Left forelimb (tissue), 1 donor: ENCODE measurements around the gene ARMC8.

Source experiments
- DNase-seq: peaks from one replicate; pipeline ENCODE4 v3.0.0-alpha.2; 2018; ENCODE audit warnings: low spot score

Gene ARMC8

DNA sequence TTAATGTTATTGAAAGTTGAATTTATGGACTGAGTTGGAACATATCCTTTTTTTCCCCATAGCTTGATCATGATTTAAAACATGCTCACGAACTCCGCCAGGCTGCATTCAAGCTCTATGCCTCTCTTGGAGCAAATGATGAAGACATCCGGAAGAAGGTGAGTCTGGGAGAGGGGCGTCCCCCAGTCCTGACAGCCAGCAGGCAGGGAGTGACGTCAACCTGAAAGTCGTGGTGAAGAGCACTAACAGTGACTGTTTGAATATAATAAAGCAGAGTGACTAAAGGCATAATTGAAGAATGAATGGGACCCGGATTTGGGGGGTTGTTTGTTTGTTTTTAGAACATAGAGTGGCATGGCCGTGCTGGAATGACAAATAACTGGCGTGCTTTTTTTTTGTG is 57.9 kb downstream of the ARMC8 start:
- DNase-seq: no peak

DNA sequence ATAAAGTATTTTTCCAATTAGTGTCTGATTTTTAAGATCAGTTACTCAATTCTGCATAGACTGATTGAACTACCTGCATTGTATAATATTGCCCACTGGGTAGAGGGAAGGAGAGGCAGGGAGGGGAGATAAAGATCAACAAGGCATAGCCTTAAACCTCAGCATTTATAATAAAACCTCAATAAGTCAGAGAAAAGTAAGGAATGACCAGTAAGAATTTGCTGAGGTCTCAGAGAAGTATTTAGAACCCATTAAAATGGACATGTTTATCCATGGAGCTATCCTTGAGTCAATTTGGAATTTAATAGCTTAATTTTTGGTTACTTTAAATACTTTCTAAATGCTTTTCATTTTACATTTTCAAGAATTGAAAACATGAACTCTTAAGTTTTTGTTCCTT is 62.5 kb downstream of the ARMC8 start:
- no peak for DNase-seq

DNA sequence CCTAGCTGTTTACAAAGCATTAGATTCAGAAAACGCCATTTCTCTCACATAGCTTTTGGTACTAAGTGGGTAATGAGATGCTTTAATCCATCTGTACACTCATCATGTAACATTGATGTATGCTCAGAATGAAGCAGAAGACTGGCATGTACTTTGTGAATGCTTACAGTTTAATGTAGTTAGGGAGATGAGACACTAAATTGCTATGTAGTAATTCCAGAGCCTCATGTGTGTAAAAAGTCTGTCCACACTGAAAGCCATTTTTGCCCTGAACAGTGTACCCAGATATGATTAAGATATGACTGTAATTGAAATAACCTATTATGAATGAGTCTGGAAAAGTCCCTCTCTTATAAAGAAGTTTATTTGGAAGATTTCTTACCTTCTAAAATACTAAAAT is 66.5 kb downstream of the ARMC8 start:
- DNase-seq: no peak

DNA sequence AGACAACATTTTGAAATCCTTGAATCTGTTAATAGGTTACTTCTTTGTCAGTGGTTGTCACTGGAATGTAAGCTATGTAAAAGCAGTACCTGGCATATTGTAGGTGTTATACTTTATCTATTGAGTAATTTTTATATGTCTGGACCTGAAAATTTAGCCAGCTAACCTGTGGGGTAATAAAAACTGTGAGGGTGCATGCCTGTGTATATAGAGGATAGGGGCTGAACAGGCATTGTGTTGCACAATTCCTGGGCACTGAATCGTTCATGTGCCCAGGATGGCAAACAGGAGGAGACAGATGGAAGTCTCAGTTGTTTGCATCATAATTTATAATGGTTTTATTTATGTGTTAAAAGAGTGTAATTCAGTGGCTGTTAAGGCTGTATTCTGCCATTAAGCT is 67.1 kb downstream of the ARMC8 start:
- no peak for DNase-seq

DNA sequence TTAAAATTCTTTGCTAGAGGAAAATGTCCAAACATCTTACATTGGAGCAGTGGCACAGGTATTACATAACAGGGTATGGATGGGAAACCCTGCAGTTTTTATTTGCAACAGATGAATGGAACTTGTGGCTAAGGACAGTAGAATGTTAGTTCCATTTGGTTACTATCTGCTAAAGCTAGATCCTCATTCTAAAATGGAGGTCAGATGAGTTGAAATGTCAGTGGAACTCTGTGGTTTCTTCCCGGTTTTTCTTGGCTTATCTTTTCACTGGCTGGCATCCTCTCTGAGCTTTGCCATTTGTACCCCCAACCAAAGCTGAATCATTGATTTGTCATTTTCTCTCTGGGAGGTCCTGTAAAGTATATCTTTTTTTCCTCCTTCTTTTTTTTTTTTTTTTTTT is 68.9 kb downstream of the ARMC8 start:
- DNase-seq: no peak

DNA sequence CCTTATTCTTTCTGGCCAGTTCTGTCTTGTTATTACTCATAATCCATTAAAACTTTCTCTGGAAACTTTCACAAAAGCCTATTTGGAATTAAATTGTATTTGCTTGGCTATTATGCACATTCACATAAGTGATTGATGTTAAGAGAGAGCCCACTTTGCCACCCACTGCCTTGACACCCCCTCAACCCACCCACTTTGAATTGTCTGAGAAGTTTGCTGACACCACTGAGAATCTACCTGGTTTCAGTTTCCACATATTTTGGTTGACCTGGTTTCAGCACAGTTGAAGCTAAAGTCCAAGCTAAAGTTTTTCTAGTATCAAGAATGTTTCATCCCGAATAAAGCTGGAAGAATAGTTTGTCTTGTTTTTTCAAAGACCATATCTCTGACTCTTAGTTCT is 70.9 kb downstream of the ARMC8 start:
- no peak for DNase-seq

DNA sequence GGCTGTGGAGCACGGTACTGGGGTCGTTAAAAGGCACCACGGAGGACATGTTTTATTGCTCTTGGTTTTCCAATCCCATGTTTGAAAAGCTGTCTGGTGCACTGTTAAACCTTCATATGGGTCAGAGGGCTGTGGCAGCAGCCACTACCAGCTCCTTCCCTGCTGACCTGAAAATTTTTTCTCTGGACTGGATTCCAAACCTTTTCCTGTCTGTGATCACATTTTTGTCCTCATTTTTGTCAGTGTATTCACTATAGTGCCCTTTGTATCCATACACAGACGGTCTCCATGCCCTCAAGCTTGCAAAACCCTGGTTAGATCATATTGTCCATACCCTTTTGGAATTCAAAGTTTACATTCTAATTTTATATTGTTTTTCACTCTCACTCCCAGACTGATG is 72.0 kb downstream of the ARMC8 start:
- no peak for DNase-seq

DNA sequence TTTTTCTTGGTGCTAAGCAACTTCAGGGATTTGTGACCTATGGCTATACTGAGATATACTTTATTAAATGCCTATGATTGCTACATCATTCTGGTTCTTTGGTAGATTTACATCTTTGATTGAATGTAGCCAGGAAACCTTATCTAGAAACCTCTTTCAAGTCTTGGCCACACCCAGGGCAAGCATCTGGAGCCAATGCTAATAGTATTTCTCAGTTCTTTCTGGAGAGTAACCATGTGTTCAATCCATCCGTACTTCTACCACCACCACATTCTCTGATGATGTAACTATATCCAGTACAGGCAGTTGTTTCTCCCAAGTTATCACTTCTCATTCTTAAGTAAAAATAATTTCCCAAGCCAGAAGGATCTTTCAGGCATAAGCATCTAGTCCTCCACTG is 73.5 kb downstream of the ARMC8 start:
- no peak for DNase-seq

DNA sequence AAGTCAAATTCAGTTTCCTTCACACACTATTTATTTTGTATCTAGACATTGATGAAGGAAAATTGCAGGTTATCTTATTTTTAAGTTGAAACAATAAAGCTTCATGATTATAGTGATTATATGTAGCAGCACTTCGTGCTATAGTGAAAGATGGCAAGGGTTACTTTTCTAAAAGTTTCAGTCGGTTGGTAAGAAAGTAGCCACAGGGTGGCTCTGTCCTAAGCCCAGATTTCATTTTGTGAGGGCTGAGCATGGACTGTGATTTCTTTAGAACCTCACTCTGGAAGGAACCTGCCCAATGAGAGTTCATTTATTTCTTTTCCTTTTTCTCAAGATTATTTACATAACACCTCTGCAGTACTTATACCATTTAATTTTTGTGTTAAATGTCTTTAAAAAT is 76.0 kb downstream of the ARMC8 start:
- DNase-seq: no peak

DNA sequence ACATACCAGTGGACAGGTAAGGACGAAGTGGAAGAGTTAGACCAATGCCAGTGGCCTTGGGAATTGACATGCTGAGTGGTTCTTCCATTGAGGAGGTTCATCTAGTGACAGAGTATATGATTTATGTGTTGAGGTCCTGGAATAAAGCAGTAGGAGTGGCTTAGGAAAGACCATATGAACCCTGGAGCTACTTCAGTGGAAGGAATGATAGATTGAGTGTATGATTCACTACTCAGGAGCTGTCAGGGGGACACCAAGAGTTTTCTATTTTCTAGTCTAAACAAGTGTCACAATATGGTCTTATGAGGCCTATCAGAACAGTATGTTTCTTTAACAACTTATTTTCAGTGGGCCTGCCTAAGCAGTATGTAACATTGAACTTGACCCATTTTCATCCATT is 78.6 kb downstream of the ARMC8 start:
- DNase-seq: no peak

DNA sequence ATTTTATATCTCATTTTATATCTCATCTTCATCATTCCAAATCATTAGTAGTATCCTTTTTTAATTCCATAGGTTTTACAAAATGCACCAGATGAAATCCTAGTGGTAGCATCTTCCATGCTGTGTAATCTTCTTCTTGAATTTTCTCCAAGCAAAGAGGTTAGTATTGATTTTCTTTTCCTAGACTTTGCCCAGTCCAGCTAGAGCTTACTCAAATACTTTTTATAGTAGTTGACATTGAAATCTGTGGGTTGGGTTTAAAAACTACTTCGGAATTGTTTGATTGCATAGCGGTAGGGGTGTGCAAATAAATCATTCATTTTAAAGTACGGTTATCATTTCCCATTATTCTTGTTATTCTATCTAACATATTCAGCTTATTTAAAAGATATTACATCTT is 80.0 kb downstream of the ARMC8 start:
- no peak for DNase-seq

DNA sequence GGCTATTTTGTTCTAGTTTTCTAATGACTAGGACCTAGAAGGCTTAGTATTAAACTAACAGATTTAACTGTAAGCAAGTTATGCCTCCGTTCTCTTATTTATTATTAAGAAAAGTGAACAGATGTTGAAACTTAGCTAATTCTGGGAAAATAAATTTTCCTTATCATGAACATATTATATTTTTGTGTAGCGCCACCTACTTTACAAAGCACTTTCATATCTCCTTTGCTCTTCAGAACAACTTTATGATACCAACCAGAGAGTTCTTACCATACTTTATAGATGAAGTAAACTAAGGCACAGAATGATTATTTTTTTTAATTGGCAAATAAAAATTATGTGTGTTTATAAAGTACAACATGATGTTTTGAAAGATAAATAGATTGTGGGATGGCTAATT is 83.1 kb downstream of the ARMC8 start:
- no peak for DNase-seq

DNA sequence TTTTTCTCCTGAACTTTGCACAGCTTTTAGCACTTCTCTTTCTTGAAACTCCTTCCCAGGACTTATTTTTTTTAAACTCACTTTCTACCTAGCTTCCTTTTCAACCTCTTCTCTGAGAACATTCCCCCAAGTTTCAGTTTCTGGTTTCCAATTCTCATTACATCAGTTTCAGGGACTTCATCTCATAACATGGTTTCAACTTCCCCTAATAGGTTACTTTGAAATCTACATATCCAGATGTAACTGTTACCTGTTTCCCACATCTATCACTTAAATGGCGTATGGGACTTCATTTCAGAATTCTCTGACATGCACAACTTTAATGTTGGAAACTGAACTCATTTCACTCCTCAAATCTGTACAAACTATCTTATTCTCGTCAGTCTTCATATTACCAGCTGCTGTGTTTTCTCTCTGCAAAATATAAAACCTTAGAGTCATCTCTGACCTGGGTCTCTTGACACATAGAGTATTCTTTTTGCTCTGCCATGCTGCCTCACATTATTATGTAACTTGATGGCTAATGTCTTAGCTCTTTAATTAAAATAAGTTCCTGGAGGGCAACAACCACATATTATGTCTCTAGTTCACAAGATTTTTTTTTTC is 84.2 kb downstream of the ARMC8 start:
- DNase-seq: no peak

DNA sequence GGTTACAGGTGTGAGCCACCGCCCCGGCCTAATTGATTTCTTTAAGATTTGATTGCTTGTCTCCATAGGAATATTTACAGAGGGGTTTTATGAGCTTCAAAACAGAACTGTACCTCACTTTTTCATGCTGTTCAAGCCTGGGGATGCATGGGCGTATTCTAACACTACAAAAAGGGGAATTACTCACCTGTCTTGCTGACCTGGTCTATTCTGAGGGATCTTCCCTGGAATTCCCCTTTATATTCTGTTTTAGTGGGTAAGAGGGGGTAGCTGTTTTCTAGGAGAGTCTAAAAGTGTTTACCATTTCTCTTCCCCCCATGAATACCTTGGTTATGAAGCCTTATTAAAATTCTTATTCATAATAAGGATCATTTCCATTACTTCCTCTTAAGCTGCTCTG is 94.5 kb downstream of the ARMC8 start:
- DNase-seq: no peak

DNA sequence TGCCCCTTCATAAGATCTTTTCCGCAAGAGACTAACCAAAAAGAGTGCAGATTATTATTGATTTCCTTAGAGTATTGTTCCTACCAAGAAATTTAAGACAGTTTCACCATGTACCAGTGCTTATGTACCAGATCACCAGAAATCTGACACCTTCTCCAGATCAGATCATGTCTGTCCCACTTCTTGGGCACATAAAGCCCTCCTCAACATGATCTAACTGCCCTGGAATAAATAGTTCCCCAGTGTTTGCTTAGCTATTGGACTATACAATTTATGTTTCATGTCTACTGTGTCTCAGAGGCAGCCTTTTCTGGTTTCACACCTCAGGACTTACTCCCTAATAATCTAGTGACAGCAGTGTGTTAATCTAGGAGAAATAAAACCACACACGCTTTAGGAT is 95.7 kb downstream of the ARMC8 start:
- DNase-seq: no peak

DNA sequence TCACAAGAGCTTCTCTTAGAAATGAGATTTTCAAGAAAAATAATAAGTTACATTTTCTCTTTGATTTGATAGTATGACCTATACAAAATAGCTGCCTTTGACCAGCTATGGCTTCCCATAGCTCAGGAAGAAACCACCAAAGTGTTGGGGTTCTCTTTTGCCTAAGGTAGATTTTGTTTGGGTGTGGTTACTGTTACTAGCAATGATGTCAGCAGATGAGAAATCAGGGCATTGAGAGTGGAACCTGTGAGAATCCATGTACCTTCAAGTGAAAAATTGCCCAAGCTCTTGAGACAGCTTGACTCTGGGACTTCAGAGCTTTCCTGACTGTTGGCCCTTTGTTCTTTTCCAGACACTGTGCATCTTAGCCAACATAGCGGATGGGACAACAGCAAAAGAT is 97.0 kb downstream of the ARMC8 start:
- DNase-seq: no peak

DNA sequence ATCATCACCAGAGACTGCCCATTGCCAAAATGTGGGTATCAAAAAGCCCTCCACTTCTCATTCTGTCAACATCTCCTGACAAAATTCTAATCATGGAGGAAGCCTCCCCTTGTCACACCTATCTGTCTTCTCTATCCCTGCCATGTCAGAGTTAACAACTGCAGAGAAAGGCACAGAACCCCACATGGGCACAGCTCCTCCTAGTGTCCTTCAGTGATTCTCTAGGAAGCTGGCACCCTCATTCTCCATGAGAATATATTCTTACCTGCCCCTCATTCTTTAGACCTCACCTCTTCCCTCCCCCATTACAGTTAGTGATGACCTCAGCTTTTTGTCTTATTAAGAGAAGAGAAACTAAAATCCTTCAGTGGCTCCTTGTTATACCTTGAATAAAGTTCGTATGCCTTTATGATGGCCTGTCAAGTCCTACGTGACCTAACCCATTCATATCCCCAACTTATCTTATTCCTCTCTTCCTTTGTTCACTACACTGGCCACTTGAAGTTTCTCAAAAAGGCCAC is 97.9 kb downstream of the ARMC8 start:
- DNase-seq: no peak

DNA sequence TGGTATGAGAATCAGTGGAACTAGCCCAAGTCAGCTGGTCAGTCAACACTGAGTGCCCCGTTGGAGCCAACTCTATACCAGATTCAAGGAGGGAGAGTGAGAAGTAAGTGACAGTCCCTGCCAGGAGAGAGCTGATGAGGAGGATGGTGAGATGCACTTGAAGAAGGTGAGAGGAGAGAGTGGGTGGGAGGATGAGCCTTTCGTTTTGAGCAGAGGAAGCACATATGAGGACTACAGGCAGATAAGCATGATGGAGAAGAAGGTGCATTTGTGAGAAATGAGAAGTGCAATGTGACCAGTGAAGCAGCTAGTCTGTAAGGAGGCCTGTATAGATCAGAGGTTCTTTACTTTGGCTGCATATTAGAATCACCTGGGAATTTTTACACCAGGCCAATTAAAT is 102.2 kb downstream of the ARMC8 start:
- no peak for DNase-seq

DNA sequence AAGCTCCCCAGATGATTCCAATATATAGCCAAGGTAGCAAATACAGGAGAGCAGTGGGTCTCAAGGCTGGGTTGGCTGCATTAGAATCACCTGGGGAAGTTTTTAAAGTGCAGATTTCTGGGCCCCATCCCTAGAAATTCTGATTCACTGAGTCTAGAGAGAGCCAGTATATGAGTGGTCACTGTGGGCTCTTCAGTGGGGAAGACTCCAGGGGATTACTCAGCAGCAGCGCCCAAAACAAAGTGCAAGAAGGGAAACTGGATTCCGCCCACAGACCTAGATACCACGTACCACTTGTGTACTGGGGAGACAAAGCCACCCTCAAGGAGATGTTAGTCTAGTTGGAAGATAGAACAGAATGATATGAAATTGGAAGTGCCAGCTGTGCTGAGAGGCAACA is 102.6 kb downstream of the ARMC8 start:
- DNase-seq: no peak

DNA sequence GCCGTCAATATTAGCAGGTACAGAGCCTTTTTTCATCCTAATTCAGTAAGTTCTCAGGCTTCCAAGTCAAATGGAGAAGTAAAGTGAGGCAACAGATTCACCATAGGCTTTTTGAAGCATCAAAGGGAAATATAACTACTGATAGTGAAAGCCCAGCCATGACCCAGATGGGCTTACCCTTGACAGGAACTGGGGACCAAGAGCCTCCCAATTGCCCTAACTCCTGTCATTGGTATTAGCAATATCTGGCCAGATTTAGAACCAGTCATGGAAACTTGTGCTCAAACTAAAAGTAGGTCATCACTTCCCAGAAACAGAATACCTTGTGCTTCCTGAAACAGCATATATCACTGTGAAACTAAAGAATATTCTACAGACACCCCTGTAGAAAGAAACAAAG is 109.5 kb downstream of the ARMC8 start:
- no peak for DNase-seq

DNA sequence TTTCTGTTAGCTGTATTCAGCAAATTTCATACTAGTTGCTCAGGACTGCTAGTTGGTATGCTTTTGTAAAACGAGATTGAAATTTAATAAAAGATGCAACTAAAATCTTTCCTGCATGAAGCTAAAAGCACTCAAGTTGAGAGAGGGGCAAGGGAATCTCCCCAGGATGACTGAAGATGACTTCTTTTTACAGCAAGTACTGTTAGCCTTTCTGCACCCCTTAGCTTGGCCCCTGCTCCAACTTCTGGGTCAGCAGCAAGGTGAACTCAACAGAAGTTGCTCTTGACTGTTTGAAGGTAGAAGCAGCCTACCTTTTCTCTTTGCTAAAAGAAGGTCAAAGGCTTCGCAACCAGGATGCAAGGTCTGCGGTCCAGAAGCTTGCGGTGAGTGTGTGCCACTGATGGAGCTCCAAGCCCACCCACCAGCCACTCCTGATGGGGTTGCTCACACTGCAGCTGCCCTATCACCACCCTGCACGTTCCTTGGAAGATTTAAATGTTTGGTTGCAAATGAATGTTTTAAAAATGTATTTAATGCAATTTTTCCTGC is 110.0 kb downstream of the ARMC8 start:
- no peak for DNase-seq

DNA sequence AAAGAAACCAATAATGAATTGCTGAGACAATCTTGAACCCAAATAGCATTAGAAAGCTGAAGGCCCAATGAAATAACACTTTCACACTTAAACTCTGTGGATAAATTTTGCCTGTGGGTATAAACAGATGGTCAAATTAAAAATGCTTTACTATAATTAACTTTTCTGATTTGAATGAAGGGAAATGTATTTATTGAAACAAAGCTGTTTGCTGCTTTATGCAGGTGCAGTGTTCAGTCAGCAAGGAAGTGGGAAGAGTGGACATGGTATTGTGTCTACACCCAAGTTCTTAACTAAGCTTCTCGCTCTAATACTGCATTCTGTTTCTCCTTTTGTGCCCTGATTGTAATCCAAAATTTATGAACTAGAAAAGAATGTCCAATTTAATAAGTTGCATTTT is 110.8 kb downstream of the ARMC8 start:
- no peak for DNase-seq

DNA sequence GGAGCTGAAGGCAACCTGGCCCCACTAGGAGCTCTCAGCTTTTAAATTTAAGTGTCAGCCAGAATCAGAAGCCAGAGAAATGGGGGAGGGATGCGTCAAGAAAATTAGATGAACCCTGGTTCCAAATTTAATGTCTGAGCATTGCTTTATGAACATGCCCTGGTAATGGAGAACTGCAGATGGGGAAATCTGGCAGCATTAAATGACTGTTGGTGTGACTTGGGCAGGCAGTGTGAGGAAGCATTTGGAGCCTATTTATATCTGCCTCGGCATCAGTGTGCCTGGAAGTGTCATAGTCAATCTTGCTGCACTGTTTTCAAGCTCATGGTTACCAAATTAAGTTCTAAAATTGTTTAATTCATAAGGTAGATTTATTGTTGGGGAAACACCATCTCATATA is 113.5 kb downstream of the ARMC8 start:
- no peak for DNase-seq

DNA sequence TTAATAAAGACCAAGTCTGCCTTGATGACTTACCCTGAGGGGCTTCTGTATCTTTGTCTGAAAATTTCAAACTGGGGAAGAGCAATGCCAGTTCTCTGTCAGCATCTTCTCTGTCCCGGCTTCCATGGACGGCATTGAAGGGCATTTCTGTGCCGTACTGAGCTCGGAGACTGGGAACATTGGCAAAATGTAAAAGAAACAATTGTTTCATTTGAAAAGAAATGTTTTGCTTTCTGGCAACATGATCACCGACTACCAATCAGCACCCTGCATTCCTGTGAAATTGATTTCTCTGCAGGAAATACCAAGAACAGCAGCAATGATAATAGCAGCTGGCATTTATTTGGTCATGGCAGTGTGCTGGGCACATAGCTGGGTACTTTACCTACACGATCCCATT is 116.4 kb downstream of the ARMC8 start:
- no peak for DNase-seq

DNA sequence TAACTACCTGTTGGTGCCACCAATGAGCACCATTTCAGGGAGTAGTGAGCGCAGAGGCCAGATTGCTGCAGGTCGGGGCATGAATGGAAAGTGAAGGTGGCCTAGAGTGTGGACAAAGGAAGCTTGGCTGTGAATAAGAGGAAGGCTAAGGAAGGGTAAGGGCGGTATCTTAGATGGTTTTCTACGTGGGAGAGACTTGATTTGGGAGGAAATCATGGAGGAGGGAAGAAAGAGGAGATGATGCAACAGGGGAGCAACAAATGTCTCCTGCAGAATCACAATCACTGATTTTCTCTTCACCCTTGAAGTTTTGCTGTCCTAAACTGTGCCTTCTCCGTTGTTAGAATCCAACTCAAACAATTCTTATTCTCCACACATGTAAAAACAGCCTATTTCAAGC is 120.8 kb downstream of the ARMC8 start:
- DNase-seq: no peak
